SU-DHL-6 (cell line): ENCODE data around the gene PHPT1.

ENCODE experiments used
- H2AFZ ChIP-seq: fragments of 200-600 bp; sonication (generic); 2 replicates; pipeline ENCODE4 v1.6.1; 2014; ENCODE audit warnings: low read depth, mild to moderate bottlenecking, moderate library complexity, mixed read lengths, antibody characterized with exemption, low read length; ENCODE audit not compliant: severe bottlenecking
- H3F3A ChIP-seq: fragments of 200-600 bp; shearing (Covaris generic); 2 replicates; pipeline ENCODE4 v1.6.0; 2016; ENCODE audit warnings: antibody characterized with exemption, mild to moderate bottlenecking; ENCODE audit not compliant: insufficient read depth
- H3K27ac ChIP-seq: fragments of 200-600 bp; sonication (generic); 2 replicates; pipeline ENCODE4 v1.5.1; 2016; ENCODE audit warnings: low read depth, mild to moderate bottlenecking, low read length, moderate library complexity, mixed read lengths
- H3K27me3 ChIP-seq: fragments of 200-600 bp; sonication (generic), shearing (Covaris generic); 2 replicates; pipeline ENCODE4 v1.6.0; 2014; ENCODE audit warnings: mild to moderate bottlenecking, low read length
- H3K36me3 ChIP-seq: fragments of 200-600 bp; sonication (generic); 2 replicates; pipeline ENCODE4 v1.6.1; 2014; ENCODE audit warnings: mild to moderate bottlenecking, low read length, mixed read lengths
- H3K4me2 ChIP-seq: fragments of 300-600, 200-600 bp; shearing (Covaris generic), sonication (generic); 2 replicates; pipeline ENCODE4 v1.6.0; 2014; ENCODE audit warnings: low read length, low read depth, mild to moderate bottlenecking; ENCODE audit not compliant: poor library complexity, severe bottlenecking
- H3K4me3 ChIP-seq: fragments of 200-600 bp; sonication (generic); 2 replicates; pipeline ENCODE4 v1.5.1; 2014; ENCODE audit warnings: antibody characterized with exemption, low read length, mild to moderate bottlenecking, mixed read lengths; ENCODE audit not compliant: insufficient read depth, poor library complexity, severe bottlenecking
- H3K79me2 ChIP-seq: fragments of 200-600 bp; sonication (generic); 2 replicates; pipeline ENCODE4 v1.6.1; 2014; ENCODE audit warnings: mild to moderate bottlenecking, low read length, moderate library complexity; ENCODE audit not compliant: insufficient read depth
- H3K9ac ChIP-seq: fragments of 200-600 bp; sonication (generic); 2 replicates; pipeline ENCODE4 v1.7.0; 2014; ENCODE audit warnings: mild to moderate bottlenecking, low read length
- H3K9me2 ChIP-seq: fragments of 200-600 bp; sonication (generic); replicated peaks from 2 replicates; pipeline ENCODE4 v1.6.1; 2014; ENCODE audit warnings: low read length; ENCODE audit not compliant: insufficient read depth
- H3K9me3 ChIP-seq: fragments of 200-600 bp; sonication (generic); 2 replicates; pipeline ENCODE4 v1.6.1; 2014; ENCODE audit warnings: low read length, mixed read lengths; ENCODE audit not compliant: insufficient read depth
- H4K20me1 ChIP-seq: fragments of 200-600 bp; sonication (generic); 2 replicates; pipeline ENCODE4 v1.6.1; 2014; ENCODE audit warnings: low read depth, mild to moderate bottlenecking, antibody characterized with exemption, low read length, moderate library complexity, mixed read lengths
- CTCF ChIP-seq: fragments of 200-600 bp; sonication (generic); IDR thresholded peaks from one replicate; pipeline ENCODE4 v1.5.1; 2017; ENCODE audit warnings: antibody characterized with exemption, mild to moderate bottlenecking, low read length, moderate library complexity; ENCODE audit not compliant: insufficient read depth, poor library complexity, severe bottlenecking
- EZH2phosphoT487 ChIP-seq: fragments of 200-600 bp; sonication (generic), shearing (Covaris generic); conservative IDR thresholded peaks from 2 replicates; pipeline ENCODE4 v1.6.1; 2018; ENCODE audit warnings: mild to moderate bottlenecking, antibody characterized with exemption, low read length, moderate library complexity, mixed read lengths

PHPT1 gene

GRCh38 chr9:136815422-136815782 is 33.8 kb upstream of the PHPT1 start:
- no peak overlapping the region for H3K9ac ChIP-seq
- no peaks in the 10 kb centered on the region; the same call in 1 of the 2 replicates for H3F3A ChIP-seq
- H3K27me3 ChIP-seq: no peaks in the 10 kb centered on the region
- TF ChIP-seq CTCF (no peak), EZH2phosphoT487 (no peak)
- 0 out of 2 replicates have a peak, but pooled peaks cover 3% of the 10 kb centered on the region for H4K20me1 ChIP-seq
- no peak overlapping the region for H2AFZ ChIP-seq
- peaks cover 82% of the 10 kb centered on the region for H3K79me2 ChIP-seq
- H3K36me3 ChIP-seq: peaks cover 5% of the 10 kb centered on the region
- H3K4me3 ChIP-seq: no peak overlapping the region
- H3K27ac ChIP-seq: no peak overlapping the region
- H3K9me2 ChIP-seq: no peaks in the 10 kb centered on the region
- H3K4me2 ChIP-seq: no peak overlapping the region
- no peaks in the 10 kb centered on the region for H3K9me3 ChIP-seq

- H3K36me3 ChIP-seq: no peaks in the 10 kb centered on the region; the same call in 1 of the 2 replicates
- H3K4me2 ChIP-seq: no peak overlapping the region
- H3K4me3 ChIP-seq: no peak overlapping the region
- no peak overlapping the region for H3K9ac ChIP-seq
- no peaks in the 10 kb centered on the region for H3K9me2 ChIP-seq
- H4K20me1 ChIP-seq: 0 out of 2 replicates have a peak, but pooled peaks cover 3% of the 10 kb centered on the region
- no peaks in the 10 kb centered on the region for H3K27me3 ChIP-seq
- H3K27ac ChIP-seq: no peak overlapping the region
- peaks cover 35% of the 10 kb centered on the region for H3K79me2 ChIP-seq
- TF ChIP-seq EZH2phosphoT487: no peak
- TF ChIP-seq CTCF: no peak
- H3F3A ChIP-seq: no peaks in the 10 kb centered on the region; the same call in 1 of the 2 replicates
- H3K9me3 ChIP-seq: no peaks in the 10 kb centered on the region
- H2AFZ ChIP-seq: no peak overlapping the region
These were observed 28.0 kb upstream of the PHPT1 start for GRCh38 chr9:136820971-136821825.

GRCh38 chr9:136821826-136822544 is 27.2 kb upstream of the PHPT1 start:
- Histone ChIP-seq H3K4me3 (no peak overlapping the region), H3K9me2 (no peaks in the 10 kb centered on the region), H3K27ac (no peak overlapping the region), H3F3A (no peaks in the 10 kb centered on the region; the same call in 1 of the 2 replicates), H4K20me1 (0 out of 2 replicates have a peak, but pooled peaks cover 3% of the 10 kb centered on the region), H2AFZ (no peak overlapping the region), H3K27me3 (no peaks in the 10 kb centered on the region), H3K9ac (no peak overlapping the region), H3K36me3 (no peaks in the 10 kb centered on the region; the same call in 1 of the 2 replicates), H3K9me3 (no peaks in the 10 kb centered on the region), H3K79me2 (peaks cover 27% of the 10 kb centered on the region), H3K4me2 (no peak overlapping the region)
- TF ChIP-seq CTCF: no peak
- TF ChIP-seq EZH2phosphoT487: no peak
